Measurements from ENCODE around the gene ZDHHC5.
"Not testable (repeated sequence)": the region's sequence is repeated elsewhere in the genome, so short reads cannot be mapped to it uniquely, and the experiment has no call there.

Gene ZDHHC5

DNA sequence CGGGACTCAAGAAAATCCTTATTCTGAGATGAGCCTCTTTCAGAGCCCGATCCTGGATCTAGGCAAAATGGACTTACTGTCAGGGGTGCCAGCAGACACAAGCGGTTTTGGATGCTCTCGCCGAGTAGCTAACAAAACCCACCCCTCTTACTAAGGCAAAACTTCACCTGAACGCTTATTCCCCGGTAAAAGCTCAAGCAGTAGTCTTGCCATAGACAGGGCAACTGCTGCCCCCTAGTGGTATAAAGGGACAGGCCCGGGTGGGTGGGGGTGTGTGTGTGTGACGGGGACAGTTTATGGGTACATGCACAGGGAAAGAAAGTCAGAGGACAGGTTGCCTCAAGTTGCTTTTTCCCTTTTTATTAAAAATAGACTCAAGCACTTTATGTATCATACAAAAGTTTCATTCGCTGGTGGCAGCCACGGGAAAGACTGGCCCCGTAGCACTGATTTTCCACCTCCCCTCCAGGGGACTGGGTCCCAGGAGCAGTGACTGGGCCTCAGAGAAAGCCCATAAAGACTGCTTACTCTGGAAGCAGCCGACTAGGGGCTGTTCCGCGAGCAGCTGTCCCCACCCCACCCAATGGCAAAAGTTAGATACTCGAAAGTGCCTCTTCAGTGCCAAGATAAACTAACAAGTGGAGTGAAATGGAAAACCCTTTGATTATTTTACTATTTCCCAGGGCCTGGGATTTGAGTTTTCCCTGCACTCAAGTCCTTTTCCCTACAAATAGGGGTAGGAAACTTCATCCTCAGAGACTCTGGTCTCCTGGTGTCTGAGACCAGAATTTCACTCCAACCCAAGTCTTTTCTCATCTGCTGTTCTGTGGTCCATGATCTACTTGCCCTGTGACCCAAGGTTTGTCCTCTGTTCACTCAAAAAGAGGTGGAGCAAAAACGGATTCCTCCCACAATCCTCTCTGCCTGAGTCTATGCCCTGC, 22.9 kb upstream of the ZDHHC5 start:
- DNase-seq (ENCODE audit: low read depth in 2 of 2) = peak; percentile 72 to 89

DNA sequence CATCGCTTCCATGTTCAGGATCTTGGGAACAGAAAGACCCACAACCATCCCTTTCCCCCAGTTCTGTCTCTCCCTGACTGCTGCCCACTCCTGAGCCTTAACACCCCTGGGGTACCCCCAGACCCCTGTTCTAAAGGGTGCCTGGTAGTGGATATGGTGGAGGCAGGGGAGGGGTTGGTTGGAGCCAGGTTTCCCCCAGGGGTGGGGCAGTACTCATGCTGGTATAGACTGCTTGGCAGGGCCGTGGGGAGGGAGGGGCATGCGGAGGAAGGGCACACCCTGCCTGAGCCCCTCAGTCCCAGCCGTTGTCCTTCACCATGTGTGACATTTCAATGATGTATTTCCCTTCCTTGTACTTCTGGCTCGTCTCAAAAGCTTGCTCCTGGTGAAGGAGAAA, 22.2 kb upstream of the ZDHHC5 start:
- DNase-seq (ENCODE audit: low read depth in 2 of 2) = no peak

DNA sequence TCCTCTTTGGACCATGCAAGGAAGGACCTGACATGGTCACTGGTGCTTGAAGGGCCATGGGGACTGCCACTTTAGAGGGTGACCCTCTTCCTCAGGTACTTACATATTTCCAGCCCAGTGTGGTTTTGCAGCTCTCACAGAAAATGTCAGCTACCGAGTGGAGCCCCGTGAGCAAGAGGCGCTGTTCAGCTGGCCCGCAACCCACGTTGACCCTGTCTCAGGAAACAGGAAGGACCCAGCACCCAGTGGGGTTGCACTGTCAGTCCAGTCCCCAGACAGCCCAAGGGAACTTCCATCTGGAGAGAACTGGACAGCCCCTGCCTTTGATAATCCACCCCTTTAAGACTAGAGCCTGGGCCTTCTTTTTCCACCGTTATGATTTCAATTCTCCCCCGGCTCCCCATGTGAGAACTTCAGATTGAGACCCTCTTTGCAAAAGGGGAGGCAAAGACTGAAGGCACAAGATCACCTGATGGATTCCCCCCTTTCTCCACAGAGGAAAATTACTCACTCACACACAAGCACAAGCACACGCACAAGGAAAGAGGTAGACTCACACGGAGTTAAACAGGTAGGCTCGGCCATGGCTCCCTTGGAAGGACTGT, 21.6 kb upstream of the ZDHHC5 start:
- no peak for DNase-seq (ENCODE audit: low read depth in 2 of 2)

DNA sequence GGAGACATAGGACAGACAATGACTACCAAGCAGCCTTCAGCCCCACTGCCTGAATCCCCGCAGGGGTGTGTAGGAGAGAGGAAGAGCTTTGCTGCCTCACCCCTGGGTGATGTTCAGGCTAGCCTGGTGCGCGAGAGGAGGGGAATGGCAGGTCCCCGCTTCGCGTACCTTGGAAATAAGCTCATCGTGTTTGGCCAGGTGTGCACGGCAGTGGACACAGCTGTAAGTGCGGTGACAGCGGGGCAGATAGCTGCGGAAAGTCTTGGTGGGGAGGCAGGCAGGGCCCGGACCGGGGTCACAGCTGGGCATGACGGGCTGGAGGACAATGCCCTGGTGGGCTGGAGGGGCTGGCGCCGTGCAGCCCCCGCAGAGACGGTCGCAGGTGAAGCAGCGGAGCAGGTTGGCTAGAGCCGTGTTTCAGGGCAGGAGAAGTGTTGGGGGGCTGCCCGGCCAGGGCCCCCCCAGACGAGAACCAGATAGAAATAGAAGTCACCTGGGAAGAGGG, 21.1 kb upstream of the ZDHHC5 start:
- no peak for DNase-seq (ENCODE audit: low read depth in 2 of 2)

DNA sequence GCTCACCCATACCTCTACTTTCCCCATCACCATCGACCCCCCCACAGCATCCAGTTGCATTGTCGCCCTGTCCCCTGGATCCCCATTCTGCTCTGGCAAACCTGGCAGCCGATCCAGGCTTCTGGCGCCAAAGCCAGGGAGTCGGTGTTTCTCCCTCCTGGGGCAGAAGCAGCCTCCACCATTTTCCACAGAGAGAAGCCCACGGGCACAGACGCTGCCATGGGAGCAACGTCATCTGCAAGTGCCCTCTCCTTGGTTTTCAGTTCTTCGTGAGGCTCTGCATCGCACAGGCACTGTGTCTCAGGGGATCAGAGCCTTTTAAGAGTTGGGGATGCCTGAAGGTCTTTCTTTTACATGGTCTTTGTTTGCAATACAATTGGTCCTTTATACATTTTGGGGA, 20.5 kb upstream of the ZDHHC5 start:
- no peak for DNase-seq (ENCODE audit: low read depth in 2 of 2)

DNA sequence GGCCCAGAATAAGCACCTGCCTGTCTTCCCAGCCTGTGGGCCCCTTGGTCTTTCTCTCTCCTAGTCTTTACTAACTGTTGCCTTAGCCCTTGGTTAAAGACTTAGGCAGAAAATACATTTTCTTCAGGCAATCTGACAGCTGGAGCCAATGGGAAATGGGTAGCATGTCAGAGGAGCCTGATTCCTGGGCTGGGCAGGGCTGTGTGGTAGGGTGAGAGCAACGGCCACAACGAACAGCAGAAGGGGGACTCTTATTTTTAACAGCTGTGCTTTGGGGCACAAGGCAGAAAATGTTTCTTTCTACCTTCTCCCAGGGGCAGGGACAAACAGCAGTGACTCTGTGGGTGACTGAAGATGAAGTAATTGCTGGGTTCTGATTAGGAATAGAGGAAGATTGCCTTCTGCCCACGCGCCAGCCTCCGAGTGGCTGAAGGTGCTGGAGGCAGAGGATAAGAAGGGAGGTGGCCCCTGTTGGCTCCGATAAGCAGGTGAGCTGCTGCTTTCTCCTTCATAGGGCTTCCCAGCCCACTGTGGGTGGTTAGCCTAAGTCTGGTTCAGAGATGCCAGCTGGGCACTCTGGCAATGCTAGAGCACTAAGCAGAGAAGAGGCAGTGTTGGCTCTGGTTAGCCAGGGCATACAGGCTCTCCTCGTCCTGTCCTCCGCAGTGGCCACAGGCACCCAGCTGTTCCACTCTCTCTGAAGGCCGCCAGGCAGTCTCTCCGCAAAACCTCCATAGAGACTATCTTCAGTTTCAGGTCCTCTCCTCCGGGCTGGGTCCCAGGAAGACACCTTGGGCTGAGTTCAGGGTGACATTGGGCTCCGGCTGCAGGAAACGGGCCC, 19.7 kb upstream of the ZDHHC5 start:
- no peak for DNase-seq (ENCODE audit: low read depth in 2 of 2)

DNA sequence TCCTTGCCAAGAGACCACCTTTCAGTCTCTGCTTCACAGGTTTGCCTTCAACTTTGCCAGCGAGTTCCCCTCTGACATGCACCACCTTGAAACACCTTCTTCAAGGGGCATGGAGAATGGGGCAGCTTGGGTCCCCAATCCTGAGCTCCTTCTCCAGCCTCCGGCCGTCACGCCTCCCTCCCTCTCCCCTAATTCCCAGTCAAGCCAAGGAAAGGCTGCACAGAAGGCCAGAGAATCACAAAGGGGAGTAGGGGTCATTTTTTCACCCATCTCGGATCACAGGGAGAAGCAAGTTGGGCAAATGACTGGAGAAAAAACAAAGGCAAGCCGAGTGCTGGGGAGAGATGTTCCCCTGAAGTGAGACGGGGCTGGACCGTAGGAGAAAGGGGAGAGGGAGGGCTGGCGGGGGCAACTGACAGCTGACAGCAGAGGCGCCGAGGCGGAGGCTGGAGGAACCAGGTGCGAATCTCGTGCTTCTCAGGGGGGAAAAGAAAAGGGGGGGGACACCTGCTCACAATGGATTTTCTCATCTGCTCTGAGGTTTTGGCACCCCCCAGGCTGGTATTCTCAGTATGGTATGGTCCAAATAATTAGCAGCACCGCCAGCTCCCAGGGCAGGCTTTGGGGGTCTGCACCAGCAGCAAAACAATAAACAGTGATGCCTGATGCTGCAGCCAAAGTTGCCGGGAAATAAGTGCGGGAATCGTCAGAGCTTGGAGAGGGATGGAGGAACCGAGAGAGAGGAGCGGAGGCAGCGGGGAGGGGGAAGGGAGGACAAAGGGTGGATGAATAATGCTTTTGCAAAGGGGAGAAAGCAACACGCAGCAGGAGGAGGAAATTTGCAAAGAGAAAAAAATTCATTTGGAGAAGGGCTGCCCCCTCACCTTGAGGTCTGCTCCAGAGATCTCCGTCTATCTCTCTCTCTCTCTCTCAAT, 18.8 kb upstream of the ZDHHC5 start:
- DNase-seq (ENCODE audit: low read depth in 2 of 2) = no peak

DNA sequence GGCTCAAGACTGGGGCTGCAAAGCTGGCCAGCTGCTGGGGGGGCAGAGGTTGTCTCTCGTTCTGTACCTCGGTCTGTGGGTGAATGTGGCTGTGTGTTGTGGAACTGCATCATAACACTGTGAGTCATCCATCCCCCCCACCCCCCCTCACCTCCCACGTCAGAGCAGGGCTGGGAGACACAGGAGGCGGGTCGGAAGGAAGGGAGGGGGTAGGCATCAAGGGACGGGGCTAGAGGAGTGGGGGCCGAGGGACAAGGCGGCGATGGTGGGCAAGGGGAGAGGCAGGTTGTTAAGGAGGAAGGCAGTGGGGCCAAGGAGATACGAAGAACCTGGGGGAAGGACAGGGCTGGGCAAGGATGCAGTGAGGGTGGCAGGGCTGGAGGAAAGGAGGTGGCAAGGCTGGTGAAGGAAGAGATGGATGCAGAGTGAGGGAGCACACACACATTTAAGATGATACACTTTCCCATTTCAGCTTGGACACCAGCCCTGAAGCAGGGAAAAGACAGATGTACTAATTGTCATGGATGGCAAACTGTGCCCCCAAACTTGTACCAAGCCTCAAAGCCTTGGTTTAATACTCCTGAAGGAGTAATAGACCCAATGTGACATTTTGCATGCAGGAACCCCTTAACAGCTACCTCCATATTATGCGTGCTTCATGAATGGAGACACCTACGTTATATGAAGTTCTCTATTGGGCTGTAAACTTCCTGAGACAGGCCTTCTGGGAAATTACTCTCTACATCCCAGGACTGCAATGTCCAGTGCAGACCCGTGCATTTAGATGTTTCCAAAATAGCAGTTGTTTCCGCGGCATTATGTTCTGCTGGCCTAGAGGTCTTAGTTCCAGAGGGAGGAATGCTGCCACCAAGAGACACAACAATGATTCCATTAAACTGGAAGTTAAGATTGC, 17.8 kb upstream of the ZDHHC5 start, which contains the start of gene YPEL4:
Gene YPEL4, minus strand, starts transcription at position 87 of the 913 bp plus-strand sequence. CDS start 2,805 bp downstream, outside the sequence.
- DNase-seq (ENCODE audit: low read depth in 2 of 2) = peak in 1 of 2 donors; percentile 45

DNA sequence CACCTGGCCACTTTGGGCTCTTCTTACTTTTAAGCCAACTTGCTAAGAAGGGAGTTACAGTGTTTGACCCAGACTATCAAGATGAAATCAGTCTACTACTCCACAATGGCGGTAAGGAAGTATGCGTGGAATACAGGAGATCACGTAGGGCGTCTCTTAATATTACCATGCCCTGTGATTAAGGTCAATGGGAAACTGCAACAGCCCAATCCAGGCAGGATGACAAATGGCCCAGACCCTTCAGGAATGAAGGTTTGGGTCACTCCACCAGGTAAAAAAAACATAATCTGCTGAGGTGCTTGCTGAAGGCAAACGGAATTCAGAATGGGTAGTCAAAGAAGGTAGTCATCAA, 17.2 kb upstream of the ZDHHC5 start:
- no peak for DNase-seq (ENCODE audit: low read depth in 2 of 2)

DNA sequence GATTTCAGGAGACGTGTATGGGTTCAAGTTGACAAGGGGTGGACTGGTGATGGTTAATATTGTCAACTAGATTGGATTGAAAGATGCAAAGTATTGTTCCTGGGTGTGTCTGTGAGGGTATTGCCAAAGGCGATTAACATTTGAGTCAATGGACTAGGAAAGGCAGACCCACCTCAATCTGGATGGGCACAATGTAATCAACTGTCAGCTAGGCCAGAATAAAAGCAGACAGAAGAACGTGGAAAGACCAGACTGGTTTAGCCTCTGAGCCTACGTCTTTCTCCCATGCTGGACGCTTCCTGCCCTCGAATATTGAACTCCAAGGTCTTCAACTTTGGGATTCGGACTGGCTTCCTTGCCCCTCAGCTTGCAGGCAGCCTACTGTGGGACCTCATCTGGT, 16.5 kb upstream of the ZDHHC5 start:
- no peak for DNase-seq (ENCODE audit: low read depth in 2 of 2)

DNA sequence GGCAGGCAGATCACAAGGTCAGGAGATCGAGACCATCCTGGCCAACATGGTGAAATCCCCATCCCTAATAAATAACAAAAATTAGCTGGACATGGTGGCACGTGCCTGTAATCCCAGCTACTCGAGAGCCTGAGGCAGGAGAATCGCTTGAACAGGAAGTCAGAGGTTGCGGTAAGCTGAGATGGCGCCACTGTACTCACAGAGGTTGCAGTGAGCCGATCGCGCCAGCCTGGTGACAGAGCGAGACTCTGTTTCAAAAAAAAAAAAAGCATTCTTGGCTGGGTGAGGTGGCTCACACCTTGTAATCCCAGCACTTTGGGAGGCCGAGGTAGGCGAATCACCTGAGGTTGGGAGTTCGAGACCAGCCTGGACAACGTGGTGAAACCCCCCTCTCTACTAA, 15.7 kb upstream of the ZDHHC5 start:
- DNase-seq (ENCODE audit: low read depth in 2 of 2) = not testable (repeated sequence)

DNA sequence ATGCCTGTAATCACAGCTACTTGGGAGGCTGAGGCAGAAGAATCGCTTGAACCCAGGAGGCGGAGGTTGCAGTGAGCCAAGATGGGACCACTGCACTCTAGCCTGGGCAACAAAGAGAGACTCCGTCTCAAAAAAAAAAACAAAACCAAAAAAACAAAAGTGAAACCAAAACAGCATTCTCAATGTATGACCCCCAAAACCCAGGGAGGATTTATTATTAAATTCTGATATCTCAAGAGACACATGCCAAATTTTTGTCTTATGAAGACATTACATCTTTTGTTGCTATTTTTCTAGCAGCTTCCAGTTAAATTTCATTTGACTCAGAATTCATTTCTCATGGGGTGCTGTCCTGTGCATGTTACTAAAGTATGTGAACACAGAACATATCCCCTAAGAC, 15.3 kb upstream of the ZDHHC5 start:
- no peak for DNase-seq (ENCODE audit: low read depth in 2 of 2)

DNA sequence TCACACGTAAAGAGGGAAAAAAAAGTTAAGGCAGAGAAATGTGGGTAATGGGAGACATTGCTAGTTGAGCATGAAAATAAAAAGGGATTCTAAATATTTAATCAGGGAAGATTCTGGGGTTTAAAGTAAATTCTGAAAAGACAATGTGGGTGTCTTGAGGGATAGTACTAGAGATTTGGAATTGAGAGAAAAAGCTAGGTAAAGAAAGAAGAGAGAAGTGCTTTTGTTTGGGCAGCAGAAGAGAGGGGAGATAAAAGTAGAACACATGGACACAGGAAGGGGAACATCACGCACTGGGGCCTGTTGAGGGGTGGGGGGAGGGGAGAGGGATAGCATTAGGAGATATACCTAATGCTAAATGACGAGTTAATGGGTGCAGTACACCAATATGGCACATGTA, 14.8 kb upstream of the ZDHHC5 start:
- DNase-seq (ENCODE audit: low read depth in 2 of 2) = no peak

DNA sequence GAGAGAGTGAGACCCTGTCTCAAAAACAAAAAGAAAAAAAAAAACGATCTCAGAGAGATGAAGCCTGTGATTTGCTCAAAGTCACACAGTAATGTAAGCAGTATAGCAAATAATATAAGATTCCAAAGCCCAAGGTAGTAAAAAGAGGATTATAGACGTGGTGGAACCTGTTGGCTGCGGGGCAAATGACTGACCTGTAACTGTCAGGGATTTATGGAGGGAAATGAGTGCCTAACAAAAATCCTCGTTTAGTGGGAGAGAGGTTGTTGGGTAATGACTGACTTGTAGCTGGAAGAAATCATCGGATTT, 11.1 kb upstream of the ZDHHC5 start:
- DNase-seq (ENCODE audit: low read depth in 2 of 2) = no peak

DNA sequence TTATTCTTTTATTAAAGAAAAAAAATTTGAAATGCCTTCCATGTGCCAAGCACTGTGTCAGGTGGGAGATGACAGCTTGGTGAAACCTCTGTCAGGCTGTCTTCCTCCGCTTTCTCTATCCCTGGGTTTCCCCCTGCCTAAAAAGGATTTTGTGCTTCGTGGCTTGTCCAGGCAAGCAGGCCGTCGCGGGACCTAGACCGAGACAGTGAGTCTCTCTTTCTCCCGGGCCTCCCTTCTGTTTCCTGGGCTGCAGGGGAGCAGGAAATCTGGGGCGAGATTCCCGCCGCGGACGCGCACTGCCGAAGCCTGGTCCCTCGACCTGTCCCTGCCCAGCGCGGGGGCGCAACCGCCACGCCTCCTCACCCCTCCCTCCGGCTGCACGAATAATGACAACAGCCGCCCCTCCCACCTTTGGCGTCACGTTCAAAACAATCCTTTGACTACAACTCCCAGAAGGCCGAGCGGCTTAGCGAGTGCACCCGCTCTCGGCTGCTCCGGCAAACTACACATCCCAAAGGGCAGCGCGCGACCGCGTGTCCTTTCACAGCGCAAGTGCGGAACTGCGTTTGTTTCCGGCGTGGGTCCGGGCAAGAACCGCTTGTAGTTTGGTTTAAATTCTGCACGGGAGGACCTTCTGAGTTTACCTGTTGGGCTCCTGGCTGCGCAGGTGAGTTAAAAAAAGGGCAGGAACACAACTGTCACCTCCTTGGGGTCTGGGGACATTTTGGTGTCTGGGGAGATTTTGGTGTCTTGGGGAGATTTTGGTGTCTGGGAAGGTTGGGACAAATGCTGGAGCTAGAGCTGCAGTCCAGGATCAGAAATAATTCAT, 10.5 kb upstream of the ZDHHC5 start, which contains the start of gene CLP1:
Gene CLP1, plus strand, starts transcription at position 569 of the 829 bp plus-strand sequence. CDS start 1,715 bp downstream, outside the sequence.
- DNase-seq (ENCODE audit: low read depth in 2 of 2) = peak; percentile 96 to 97

DNA sequence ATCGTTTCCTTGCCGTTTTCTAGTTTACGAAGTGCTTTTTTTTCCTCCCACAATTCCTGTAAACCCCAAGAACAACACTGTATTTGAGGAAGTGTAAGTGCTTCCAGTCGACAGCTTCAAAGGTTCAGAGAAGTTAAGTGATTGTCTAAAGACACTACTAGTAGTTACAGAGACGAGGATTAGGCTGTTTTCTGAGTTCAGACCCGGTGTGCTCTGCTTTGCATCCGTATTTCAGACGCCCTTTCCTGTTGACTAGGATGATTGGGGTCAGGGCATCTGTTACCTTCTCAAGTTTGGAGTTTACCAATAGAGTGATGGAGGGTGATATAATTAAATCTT, 9.9 kb upstream of the ZDHHC5 start:
- no peak for DNase-seq (ENCODE audit: low read depth in 2 of 2)

DNA sequence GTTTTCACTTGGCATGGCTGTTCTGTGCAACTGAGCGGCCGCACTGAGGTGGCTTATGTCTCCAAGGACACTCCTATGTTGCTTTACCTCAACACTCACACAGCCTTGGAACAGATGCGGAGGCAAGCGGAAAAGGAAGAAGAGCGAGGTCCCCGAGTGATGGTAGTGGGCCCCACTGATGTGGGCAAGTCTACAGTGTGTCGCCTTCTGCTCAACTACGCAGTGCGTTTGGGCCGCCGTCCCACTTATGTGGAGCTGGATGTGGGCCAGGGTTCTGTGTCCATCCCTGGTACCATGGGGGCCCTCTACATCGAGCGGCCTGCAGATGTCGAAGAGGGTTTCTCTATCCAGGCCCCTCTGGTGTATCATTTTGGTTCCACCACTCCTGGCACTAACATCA, 8.2 kb upstream of the ZDHHC5 start:
- no peak for DNase-seq (ENCODE audit: low read depth in 2 of 2)

DNA sequence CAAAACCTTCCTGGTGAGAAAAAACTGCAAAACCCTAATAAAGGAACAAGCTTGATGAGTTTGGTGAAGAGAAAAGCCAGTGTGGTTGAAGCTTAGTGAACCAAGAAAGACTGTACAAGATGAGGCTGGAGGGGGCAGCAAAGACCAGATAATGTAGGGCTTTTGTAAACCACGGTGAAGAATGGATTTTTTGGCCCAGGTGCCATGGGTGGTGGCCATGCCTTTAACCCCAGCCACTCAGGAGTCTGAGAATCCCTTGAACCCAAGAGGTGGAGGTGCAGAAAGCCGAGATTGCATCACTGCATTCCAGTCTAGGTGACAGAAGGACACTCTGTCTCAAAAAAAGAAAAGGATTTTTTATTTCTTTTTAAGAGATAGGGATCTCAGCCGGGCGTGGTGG, 5.0 kb upstream of the ZDHHC5 start:
- no peak for DNase-seq (ENCODE audit: low read depth in 2 of 2)

DNA sequence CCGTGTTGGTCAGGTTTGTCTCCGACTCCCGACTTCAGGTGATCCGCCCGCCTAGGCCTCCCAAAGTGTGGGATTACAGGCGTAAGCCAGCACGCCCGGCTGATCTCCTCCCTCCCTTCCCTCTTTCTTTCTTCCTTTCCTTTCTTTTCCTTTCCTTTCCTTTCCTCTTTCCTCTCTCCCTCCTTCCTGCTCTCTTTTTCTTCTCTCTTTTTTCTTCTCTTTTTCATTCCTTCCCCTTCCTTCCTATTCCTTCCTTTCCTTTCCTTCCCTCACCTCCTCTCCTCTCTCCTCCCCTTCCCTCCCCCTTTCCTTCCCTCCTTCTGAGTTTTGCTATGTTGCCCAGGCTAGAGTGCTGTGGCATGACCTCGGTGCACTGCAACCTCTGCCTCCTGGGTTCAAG, 3.9 kb upstream of the ZDHHC5 start:
- DNase-seq (ENCODE audit: low read depth in 2 of 2) = no peak

Measured in stimulated activated CD4-positive, alpha-beta T cell treated with anti-CD3 and anti-CD28 coated beads, Interleukin-1b, Interleukin-23, amount 100 ng/mL, for 4 hours (primary cell).